GM19043 (cell line): ENCODE results near the gene LIPE.
"Not testable (repeated sequence)": the region's sequence is repeated elsewhere in the genome, so short reads cannot be mapped to it uniquely, and the experiment has no call there.

Source experiments
- ATAC-seq: cut with Tn5 transposase; IDR thresholded peaks from one replicate; pipeline ENCODE4 v1.9.1; 2021; ENCODE audit warnings: low read depth; ENCODE audit not compliant: unreplicated experiment

LIPE gene, protein sequence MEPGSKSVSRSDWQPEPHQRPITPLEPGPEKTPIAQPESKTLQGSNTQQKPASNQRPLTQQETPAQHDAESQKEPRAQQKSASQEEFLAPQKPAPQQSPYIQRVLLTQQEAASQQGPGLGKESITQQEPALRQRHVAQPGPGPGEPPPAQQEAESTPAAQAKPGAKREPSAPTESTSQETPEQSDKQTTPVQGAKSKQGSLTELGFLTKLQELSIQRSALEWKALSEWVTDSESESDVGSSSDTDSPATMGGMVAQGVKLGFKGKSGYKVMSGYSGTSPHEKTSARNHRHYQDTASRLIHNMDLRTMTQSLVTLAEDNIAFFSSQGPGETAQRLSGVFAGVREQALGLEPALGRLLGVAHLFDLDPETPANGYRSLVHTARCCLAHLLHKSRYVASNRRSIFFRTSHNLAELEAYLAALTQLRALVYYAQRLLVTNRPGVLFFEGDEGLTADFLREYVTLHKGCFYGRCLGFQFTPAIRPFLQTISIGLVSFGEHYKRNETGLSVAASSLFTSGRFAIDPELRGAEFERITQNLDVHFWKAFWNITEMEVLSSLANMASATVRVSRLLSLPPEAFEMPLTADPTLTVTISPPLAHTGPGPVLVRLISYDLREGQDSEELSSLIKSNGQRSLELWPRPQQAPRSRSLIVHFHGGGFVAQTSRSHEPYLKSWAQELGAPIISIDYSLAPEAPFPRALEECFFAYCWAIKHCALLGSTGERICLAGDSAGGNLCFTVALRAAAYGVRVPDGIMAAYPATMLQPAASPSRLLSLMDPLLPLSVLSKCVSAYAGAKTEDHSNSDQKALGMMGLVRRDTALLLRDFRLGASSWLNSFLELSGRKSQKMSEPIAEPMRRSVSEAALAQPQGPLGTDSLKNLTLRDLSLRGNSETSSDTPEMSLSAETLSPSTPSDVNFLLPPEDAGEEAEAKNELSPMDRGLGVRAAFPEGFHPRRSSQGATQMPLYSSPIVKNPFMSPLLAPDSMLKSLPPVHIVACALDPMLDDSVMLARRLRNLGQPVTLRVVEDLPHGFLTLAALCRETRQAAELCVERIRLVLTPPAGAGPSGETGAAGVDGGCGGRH

GRCh38 chr19:42427313-42427712, at the start of gene LIPE:
Gene LIPE (minus strand): TSS chr19:42427388. CDS start chr19:42427149, 239 bp downstream.
- ATAC-seq, result no peak

DNA sequence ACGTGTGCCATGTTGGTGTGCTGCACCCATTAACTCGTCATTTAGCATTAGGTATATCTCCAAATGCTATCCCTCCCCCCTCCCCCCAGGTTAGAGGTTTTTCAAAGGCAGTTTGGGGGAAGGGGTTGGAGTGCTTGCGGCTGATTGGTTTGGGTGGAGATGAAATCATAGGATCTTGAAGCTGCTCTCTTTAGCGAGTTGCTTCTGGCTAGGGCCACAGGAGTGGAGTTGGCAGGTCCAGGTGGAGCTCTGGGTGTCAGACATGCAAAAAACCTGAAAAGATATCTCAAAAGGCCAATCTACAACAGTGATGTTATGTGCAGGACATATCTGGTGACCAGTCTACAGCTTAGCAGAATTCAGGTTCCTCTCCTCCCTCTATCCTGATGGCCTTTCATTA, 48.2 kb upstream of the LIPE start:
- no peak for ATAC-seq

DNA sequence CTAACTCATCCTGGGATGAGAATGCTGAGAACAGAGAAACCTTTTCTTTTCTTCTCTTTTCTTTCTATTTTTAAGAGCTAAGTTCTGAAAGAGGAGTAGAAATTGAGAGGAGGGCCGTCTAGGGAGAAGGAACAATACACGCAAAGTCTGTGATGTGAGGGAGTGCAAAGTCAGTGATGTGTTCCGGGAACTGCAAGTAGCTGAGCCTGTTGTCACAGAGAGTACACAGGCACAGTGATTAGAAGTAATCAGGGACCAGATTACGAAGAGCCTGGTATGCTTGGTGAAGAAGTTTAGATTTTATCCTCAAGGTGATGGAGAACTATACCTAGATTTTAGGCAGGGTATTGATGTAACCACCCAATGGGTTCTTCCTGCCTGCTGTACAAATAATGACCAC, 47.6 kb upstream of the LIPE start:
- no peak for ATAC-seq

- no peak for ATAC-seq
Measured at GRCh38 chr19:42473686-42474085, 46.5 kb upstream of the LIPE start.

DNA sequence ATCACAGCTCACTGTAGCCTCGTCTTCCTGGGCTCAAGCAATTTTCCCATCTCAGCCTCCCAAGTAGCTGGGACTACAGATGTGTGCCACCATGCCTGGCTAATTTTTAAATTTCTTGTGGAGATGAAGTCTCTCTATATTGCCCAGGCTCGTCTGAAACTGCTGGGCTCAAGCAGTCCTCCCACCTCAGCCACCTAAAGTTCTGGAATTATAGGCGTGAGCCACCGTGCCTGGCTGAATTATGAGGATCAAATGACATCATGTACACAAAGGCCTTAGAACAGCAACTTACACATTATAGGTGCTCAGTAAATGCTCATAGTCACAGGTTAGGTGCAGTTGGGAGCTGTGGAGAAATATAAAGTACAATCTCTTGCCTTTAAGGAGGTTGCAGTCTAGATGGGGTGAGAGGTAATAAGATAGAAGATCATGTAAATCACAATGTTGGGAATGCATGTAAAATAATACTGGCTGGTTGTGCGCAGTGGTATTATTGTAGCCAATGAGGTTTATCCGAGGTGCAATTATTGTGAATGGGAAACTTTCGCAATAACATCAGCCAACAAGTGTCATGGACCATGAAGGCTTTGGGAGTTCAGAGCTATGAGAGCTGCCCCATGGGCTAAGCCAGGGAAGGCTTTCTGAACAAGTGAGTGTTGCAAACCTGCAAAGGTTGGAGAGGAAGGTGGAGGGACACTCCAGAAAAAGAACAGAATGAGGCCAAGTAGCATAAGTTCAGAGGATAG, 45.4 kb upstream of the LIPE start:
- ATAC-seq, result no peak

DNA sequence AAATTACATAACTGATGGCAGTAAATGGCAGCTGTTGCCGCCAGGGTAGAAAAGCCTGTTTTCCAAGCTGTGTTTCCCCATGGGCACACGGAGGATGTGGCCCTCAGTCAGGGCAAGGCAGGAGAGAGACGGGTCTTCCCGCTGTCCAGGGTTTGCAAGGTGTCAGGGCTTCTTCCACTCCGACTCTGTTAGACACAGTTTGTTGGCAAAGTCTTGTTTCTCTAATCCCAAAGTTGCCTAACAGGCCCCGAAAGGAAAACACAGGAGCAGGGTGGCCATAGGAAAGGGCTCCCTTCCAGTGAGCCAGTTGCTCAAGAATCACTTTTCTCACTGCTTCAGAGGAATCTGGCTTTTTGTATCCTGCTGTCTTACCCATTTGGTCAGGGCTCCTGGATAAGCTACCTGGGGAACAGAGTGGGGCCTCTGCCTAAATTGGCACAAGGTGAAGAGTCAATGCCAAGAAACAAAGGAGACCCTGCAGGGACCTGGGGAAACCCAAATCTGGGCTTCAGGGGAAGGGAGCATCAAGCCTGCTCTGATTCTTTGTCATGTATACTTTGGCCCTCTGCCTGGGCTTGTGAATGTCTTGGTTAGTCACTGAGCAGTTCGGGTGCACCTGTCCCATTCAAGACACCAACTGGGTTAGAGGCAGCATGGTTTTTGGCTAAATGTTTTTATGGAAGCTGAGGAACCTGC, 44.5 kb upstream of the LIPE start:
- no peak for ATAC-seq

GRCh38 chr19:42469311-42470235, 42.4 kb upstream of the LIPE start:
- ATAC-seq, result no peak

DNA sequence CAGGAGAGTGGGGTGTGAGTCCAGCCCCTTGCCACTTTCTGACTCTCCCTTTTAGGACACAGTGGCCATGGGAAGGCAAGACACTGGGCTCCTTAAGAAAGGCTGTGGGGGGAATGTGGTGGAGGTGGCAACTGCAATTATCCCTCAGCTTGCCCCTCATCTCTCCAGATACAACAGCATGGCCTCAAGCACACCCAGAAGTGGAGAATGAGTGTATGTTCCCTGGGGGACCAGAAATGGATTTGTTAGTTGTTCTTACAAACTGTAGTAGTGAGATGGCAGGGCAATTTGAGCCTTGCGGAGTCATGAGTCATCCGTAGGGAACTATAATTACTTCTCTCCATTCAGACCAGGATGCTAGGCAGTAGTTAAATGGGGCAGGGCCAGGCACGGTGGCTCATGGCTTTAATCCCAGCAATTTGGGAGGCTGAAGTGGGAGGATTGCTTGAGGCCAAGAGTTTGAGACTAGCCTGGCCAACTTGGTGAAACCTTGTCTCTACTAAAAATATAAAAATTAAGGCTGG, 41.1 kb upstream of the LIPE start:
- no peak for ATAC-seq

DNA sequence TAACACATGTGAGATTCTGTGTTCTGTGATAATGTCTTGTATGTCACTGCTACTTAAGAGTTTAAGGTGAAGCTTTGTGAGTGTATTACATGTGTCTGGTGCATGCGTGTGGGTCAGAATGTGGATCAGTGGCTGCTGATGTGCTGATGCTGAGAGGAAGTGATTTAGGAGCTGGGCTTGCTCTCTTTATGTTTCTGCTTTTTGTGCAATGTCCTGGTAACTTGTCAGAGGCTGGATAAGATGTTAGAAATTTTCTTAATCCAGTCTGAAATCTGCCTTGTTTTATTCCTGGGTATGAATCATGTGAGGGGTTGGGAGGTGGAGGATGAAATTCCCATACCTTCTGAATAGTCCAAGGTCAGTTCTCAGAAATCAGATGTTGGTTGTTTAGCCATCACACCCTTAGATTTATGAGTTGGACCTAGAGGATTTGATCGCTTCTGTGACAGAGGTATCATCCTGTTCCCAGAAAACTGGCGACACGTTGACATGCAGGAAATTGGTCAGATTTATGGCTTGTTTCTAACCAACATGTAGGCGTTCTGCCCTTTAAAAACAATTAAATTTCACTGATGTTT, 40.1 kb upstream of the LIPE start:
- no peak for ATAC-seq

DNA sequence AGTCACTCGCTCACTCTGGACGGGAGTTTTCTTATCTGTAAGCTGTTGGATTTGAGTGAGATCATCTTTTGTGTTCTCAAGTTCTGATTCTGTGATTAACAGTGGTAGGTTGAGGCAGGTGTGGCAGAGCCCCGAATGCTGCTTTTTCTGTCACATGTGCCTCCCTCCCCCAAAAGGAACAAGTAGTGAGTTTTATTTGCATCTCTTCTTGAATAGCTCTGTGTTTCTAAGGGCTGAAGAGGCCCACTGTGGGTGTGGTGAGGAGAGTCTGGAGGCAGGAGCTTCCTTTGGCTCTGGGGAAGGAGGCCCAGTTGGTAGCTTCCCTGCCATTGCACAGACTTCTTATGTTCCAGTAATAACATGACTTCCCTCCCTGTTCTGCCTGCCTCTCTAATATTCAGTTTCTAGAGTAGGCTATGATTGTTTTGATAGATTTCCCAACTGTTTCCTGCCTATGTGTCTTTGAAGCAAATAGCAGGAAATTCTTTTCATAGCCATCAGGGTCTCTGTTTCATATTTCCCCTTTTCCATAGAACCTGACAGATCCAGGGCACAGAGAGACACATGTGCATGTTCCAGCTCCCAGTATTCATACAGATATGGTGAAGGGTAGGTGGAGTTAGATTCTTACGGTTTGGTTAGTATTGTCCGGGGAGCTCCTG, 39.5 kb upstream of the LIPE start:
- no peak for ATAC-seq

GRCh38 chr19:42465827-42466280, 38.7 kb upstream of the LIPE start:
- peak; percentile 67 for ATAC-seq

GRCh38 chr19:42461700-42462324, 34.6 kb upstream of the LIPE start:
- no peak for ATAC-seq

- ATAC-seq, result not testable (repeated sequence)
Measured at GRCh38 chr19:42461231-42461630, 34.0 kb upstream of the LIPE start.

DNA sequence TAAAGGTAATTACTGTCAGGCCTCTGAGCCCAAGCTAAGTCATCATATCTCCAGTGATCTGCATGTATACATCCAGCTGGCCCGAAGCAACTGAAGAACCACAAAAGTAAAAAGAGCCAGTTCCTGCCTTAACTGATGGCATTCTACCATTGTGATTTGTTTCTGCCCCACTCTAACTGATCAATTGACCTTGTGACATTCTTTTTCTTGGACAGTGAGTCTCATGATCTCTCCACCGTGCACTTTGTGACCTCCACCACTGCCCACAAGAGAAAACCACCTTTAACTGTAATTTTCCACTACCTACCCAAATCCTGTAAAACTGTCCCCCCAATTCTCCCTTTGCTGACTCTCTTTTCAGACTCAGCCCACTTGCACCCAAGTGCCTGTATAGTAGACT, 32.7 kb upstream of the LIPE start:
- no peak for ATAC-seq

DNA sequence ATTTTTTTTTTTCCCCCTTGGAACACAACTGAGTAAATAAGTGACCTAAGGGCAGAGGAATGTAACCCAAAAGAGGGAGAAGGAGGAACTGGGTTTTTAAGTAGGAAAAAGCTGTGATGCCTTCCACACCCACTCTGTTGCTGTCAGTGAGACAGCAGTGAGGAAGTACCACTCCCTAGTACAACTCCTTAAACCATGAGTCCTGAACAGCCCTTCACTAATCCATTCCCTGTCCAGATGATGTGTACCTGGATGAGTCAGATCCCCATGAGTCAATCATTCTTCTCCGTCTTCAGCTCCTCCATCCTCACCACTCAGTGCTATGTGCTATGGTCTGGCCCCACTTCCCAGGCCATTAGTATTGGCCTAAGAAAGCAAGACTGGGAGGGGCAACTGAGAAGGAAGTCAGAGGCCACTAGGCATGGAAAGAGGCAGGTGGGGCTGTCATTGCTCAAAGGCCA, 28.5 kb upstream of the LIPE start:
- ATAC-seq, result no peak

DNA sequence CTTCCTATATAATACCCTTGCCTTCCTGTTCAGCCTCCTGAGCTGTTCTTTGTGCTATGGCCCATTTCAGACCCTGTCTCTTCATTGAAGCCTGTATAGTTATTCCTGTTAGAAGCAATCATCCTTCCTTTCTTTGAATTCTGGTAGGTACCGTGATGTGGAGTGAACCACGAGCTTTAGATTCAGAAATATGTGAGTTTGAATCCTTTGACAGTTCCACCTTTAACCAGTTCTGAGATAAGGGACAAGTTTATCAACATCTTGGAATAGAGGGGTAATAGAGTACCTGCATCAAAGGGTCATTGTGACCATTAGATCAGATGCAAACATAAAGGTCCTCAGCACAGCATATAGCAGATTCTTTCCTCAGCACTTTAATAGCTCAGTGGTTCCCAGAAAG, 27.9 kb upstream of the LIPE start:
- ATAC-seq, result no peak

DNA sequence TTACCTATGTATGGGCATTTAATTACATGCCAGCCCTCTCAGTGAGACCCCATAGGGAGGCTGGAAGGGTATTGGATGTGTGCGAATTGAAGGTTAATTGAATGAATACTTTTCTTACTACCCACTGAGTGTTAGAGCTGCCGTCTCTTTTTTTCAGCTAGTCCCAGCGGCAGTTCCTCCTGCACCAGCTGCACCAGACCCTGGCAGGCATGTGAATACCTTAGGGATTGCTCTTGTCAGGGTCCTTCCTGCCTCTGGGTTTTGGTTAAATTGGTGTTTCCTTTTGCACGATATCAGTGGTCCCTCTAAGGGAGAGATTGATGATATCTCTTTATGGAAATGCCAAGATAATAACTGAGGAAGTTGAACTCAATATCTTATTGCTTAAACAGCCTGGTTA, 25.4 kb upstream of the LIPE start:
- ATAC-seq, result no peak
